ENCODE results near the gene TEX2. TPM values are rescaled to one million over a fixed set of nuclear protein-coding genes. Genes with fewer than 3 reads are reported as not detected.
A peak's percentile ranks its signal among the peaks of the same experiment; 100 is the strongest.

The TEX2 gene
- polyA plus RNA-seq, 1 of the 3 experiments (the other 2 are of a cell fraction), result 24.0 TPM

DNA sequence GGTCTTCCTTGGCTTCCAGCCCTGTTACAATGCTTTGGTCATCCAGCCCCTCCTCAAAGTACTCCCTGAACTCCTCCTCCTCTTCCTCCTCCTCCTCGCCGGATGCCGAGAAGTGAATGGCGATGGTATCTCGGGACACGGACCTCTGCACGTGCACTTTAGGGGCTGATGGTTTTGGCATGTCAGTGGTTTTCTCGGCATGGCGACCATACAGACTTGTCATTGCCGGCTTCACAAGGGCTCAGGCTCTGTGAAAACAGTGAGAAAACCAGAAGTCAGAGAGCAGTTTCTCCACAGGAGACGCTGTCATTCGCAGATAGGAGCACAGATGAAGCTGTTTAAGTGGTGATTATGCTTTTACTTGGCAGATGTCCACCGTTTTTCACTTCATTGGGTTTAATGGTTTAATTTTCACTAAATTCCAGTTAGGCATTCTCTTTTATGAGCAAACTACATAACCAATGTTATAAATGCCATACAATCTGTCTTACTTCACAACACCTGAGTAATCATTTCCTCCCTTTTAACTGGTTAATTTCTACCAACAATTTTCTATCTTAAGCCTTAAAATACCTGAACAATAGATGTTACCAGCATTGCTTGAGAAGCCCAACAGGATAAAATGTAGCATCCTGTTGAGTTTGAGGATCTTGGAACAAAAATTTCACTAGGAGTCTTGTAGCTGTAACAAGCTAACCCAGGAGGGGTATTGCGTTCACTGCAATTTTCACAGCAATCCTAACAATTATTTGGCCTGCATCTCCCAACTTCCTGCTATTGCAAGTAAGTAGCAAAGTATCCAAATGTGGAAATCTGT lies 48.9 kb downstream of the TEX2 start:
- peaks cover 40% of the 10 kb centered on the region for H3F3A ChIP-seq (replicated peaks; ENCODE audit: insufficient read depth)
- TF ChIP-seq FOXJ3 (CRISPR knock-in tag; IDR thresholded peaks at IDR 0.05), result no peak
- TF ChIP-seq JUND (IDR thresholded peaks at IDR 0.05), result no peak
- TF ChIP-seq EZH2phosphoT487 (IDR thresholded peaks at IDR 0.05; ENCODE audit: borderline replicate concordance, low read depth), result no peak
- TF ChIP-seq FOSL2 (IDR thresholded peaks at IDR 0.05; ENCODE audit: borderline replicate concordance, low read depth), result no peak
- TF ChIP-seq RFX5 (IDR thresholded peaks at IDR 0.05; ENCODE audit: low read length), result 0 out of 2 replicates have a peak, but pooled peaks have one; percentile 1
- H4K20me1 ChIP-seq (ENCODE audit: insufficient read depth), result no peaks in the 10 kb centered on the region
- peaks cover 48 to 55% of the 10 kb centered on the region in 2 experiments for H3K4me1 ChIP-seq (ENCODE audit: control insufficient read depth in 1 of 2, insufficient read depth in 2 of 2, low read depth in 1 of 2, low read length in 1 of 2)
- WGBS (ENCODE audit: low lambda C conversion rate), result 91% methylated on average over 14 of the region's 14 CpGs
- peaks cover 9 to 25% of the 10 kb centered on the region in 2 experiments for H3K36me3 ChIP-seq (replicated peaks in 1 of 2; ENCODE audit: control insufficient read depth in 1 of 2, insufficient read depth in 2 of 2, low read length in 1 of 2)
- H3K9me3 ChIP-seq, result no peaks in the 10 kb centered on the region
- no peak for DNase-seq
- 0 out of 2 replicates have a peak overlapping the region, but pooled peaks have one; percentile 3 for H3K4me2 ChIP-seq
- H3K27ac ChIP-seq (ENCODE audit: low read depth in 2 of 2, low read length in 1 of 2), result peak overlapping the region; percentile 87 to 91; a peak in 3 of 4 replicates
- no peak overlapping the region for H2AFZ ChIP-seq (ENCODE audit: low read depth)
- no peak overlapping the region for H3K4me3 ChIP-seq (ENCODE audit: low read depth in 2 of 2, low read length in 1 of 2)
- H3K9ac ChIP-seq, result no peak overlapping the region
- H3K27me3 ChIP-seq (ENCODE audit: insufficient read depth), result no peaks in the 10 kb centered on the region
- no peaks in the 10 kb centered on the region for H3K9me2 ChIP-seq
- peaks cover 73% of the 10 kb centered on the region for H3K79me2 ChIP-seq (ENCODE audit: insufficient read depth)
- ChIA-PET POLR2A (no interaction called here), CTCF (interaction anchor here (1.8 kb wide), 1 partner anchor 81 kb away, joined by 5 read pairs; no protein-coding TSS in a partner anchor)

- TF ChIP-seq JUND (IDR thresholded peaks at IDR 0.05), result peak; percentile 54
- no peak for TF ChIP-seq FOXJ3 (CRISPR knock-in tag; IDR thresholded peaks at IDR 0.05)
- TF ChIP-seq, protein P1, sequence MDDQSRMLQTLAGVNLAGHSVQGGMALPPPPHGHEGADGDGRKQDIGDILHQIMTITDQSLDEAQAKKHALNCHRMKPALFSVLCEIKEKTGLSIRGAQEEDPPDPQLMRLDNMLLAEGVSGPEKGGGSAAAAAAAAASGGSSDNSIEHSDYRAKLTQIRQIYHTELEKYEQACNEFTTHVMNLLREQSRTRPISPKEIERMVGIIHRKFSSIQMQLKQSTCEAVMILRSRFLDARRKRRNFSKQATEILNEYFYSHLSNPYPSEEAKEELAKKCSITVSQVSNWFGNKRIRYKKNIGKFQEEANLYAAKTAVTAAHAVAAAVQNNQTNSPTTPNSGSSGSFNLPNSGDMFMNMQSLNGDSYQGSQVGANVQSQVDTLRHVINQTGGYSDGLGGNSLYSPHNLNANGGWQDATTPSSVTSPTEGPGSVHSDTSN (IDR thresholded peaks at IDR 0.05), result peak; percentile 52
- 0 out of 2 replicates have a peak, but pooled peaks have one; percentile 39 for TF ChIP-seq FOSL2 (IDR thresholded peaks at IDR 0.05; ENCODE audit: borderline replicate concordance, low read depth)
- TF ChIP-seq NFIC (IDR thresholded peaks at IDR 0.05; ENCODE audit: borderline replicate concordance), result no peak
- no peak for TF ChIP-seq RCOR1 (IDR thresholded peaks at IDR 0.05; ENCODE audit: low read length)
- peak; percentile 84 for TF ChIP-seq TCF12 (IDR thresholded peaks at IDR 0.05)
- TF ChIP-seq EP300 (IDR thresholded peaks at IDR 0.05; ENCODE audit: borderline replicate concordance in 1 of 2, low read depth in 1 of 2, low read length in 1 of 2), result peak in 1 of 2 experiments; percentile 31; a peak in 1 of 4 replicates
- TF ChIP-seq MAX (IDR thresholded peaks at IDR 0.05; ENCODE audit: low read depth), result 0 out of 2 replicates have a peak, but pooled peaks have one; percentile 29
- TF ChIP-seq RAD21 (IDR thresholded peaks at IDR 0.05; ENCODE audit: low read length), result no peak
- 0 out of 2 replicates have a peak, but pooled peaks have one; percentile 32 for TF ChIP-seq YY1 (IDR thresholded peaks at IDR 0.05; ENCODE audit: low read depth)
- peak; percentile 27; the same call in 1 of the 2 replicates for TF ChIP-seq ELF1 (IDR thresholded peaks at IDR 0.05)
- no peak for TF ChIP-seq EZH2phosphoT487 (IDR thresholded peaks at IDR 0.05; ENCODE audit: borderline replicate concordance, low read depth)
- TF ChIP-seq REST (IDR thresholded peaks at IDR 0.05; ENCODE audit: low read depth, low read length), result no peak
- TF ChIP-seq TEAD4 (IDR thresholded peaks at IDR 0.05; ENCODE audit: borderline replicate concordance, insufficient read depth), result peak; percentile 49; the same call in 1 of the 2 replicates
- Histone ChIP-seq H2AFZ (ENCODE audit: low read depth) (no peak overlapping the region), H3K4me1 (ENCODE audit: control insufficient read depth in 1 of 2, insufficient read depth in 2 of 2, low read depth in 1 of 2, low read length in 1 of 2) (peaks cover 41 to 47% of the 10 kb centered on the region in 2 experiments), H3K9ac (no peak overlapping the region), H3K4me3 (ENCODE audit: low read depth in 2 of 2, low read length in 1 of 2) (no peak overlapping the region), H3K79me2 (ENCODE audit: insufficient read depth) (peaks cover 74% of the 10 kb centered on the region), H3K9me2 (no peaks in the 10 kb centered on the region), H3K36me3 (replicated peaks in 1 of 2; ENCODE audit: control insufficient read depth in 1 of 2, insufficient read depth in 2 of 2, low read length in 1 of 2) (peaks cover 15 to 28% of the 10 kb centered on the region in 2 experiments), H3F3A (replicated peaks; ENCODE audit: insufficient read depth) (peaks cover 32% of the 10 kb centered on the region), H3K27ac (ENCODE audit: low read depth in 2 of 2, low read length in 1 of 2) (peak overlapping the region; percentile 3 to 68; a peak in 3 of 4 replicates), H4K20me1 (ENCODE audit: insufficient read depth) (no peaks in the 10 kb centered on the region), H3K27me3 (ENCODE audit: insufficient read depth) (no peaks in the 10 kb centered on the region), H3K9me3 (no peaks in the 10 kb centered on the region), H3K4me2 (peak overlapping the region; percentile 10; the same call in 1 of the 2 replicates)
- POLR2A ChIA-PET, result interaction anchor here (1.0 kb wide), 1 partner anchor 65 kb away, joined by 3 read pairs; no protein-coding TSS in a partner anchor
- CTCF ChIA-PET, result interaction anchor here (0.6 to 1.8 kb wide), 6 partner anchors 12 to 387 kb away, joined by 3 to 5 read pairs (median 3); no protein-coding TSS in a partner anchor
- 66% methylated on average over 2 of the region's 2 CpGs for WGBS (ENCODE audit: low lambda C conversion rate)
- DNase-seq, result no peak
These were observed 50.9 kb downstream of the TEX2 start for GRCh38 chr17:64212122-64212521.
